ENCODE measurements around the gene PTPRE. TPM values are rescaled to one million over a fixed set of nuclear protein-coding genes. Genes with fewer than 3 reads are reported as not detected.

The PTPRE gene
- polyA plus RNA-seq, 1 donor from 2014 or later, result 4.1 TPM

GRCh38 chr10:128040681-128041080 is 133.8 kb downstream of the PTPRE start:
- Histone ChIP-seq H3K9ac (ENCODE audit: low read length) (no peak overlapping the region), H4K20me1 (ENCODE audit: insufficient read depth) (no peaks in the 10 kb centered on the region), H3K27me3 (ENCODE audit: insufficient read depth, low read depth, low read length) (no peaks in the 10 kb centered on the region), H3K27ac (ENCODE audit: low read length) (no peak overlapping the region), H3K36me3 (ENCODE audit: insufficient read depth, low read length) (no peaks in the 10 kb centered on the region), H3K4me2 (ENCODE audit: low read length) (no peak overlapping the region), H3K9me3 (ENCODE audit: low read length) (no peaks in the 10 kb centered on the region), H2AFZ (ENCODE audit: low read depth, low read length) (no peak overlapping the region), H3K4me3 (ENCODE audit: low read length) (no peak overlapping the region), H3K9me2 (ENCODE audit: insufficient read depth, low read length) (no peaks in the 10 kb centered on the region), H3K79me2 (replicated peaks; ENCODE audit: insufficient read depth, low read length) (no peaks in the 10 kb centered on the region), H3F3A (ENCODE audit: insufficient read depth, low read length, poor library complexity, severe bottlenecking) (no peaks in the 10 kb centered on the region)
- no peak for TF ChIP-seq SMC3 (conservative IDR thresholded peaks at IDR 0.05; ENCODE audit: poor library complexity)
- no peak for TF ChIP-seq POLR2AphosphoS5 (IDR thresholded peaks at IDR 0.05)
- TF ChIP-seq EP300 (conservative IDR thresholded peaks at IDR 0.05; ENCODE audit: poor library complexity, severe bottlenecking), result no peak
- no peak for TF ChIP-seq CTCF (IDR thresholded peaks at IDR 0.05; ENCODE audit: poor library complexity, severe bottlenecking)
- TF ChIP-seq TAF1 (IDR thresholded peaks at IDR 0.05; ENCODE audit: low read depth), result no peak
- TF ChIP-seq RAD21 (conservative IDR thresholded peaks at IDR 0.05), result no peak
- no peak for TF ChIP-seq EZH2 (IDR thresholded peaks at IDR 0.05; ENCODE audit: borderline replicate concordance, insufficient read depth, low read length, poor library complexity, severe bottlenecking)
- TF ChIP-seq MXI1 (conservative IDR thresholded peaks at IDR 0.05; ENCODE audit: poor library complexity, severe bottlenecking), result no peak
- TF ChIP-seq REST (IDR thresholded peaks at IDR 0.05; ENCODE audit: borderline replicate concordance), result no peak

GRCh38 chr10:128042131-128042610 is 135.3 kb downstream of the PTPRE start:
- Histone ChIP-seq H3K4me3 (ENCODE audit: low read length) (no peak overlapping the region), H2AFZ (ENCODE audit: low read depth, low read length) (no peak overlapping the region), H3K9me2 (ENCODE audit: insufficient read depth, low read length) (no peaks in the 10 kb centered on the region), H3K27ac (ENCODE audit: low read length) (no peak overlapping the region), H3K9ac (ENCODE audit: low read length) (no peak overlapping the region), H3K27me3 (ENCODE audit: insufficient read depth, low read depth, low read length) (no peaks in the 10 kb centered on the region), H3F3A (ENCODE audit: insufficient read depth, low read length, poor library complexity, severe bottlenecking) (no peaks in the 10 kb centered on the region), H3K4me2 (ENCODE audit: low read length) (no peak overlapping the region), H3K9me3 (ENCODE audit: low read length) (no peaks in the 10 kb centered on the region), H3K36me3 (ENCODE audit: insufficient read depth, low read length) (no peaks in the 10 kb centered on the region), H3K79me2 (replicated peaks; ENCODE audit: insufficient read depth, low read length) (no peaks in the 10 kb centered on the region), H4K20me1 (ENCODE audit: insufficient read depth) (no peaks in the 10 kb centered on the region)
- TF ChIP-seq EZH2 (IDR thresholded peaks at IDR 0.05; ENCODE audit: borderline replicate concordance, insufficient read depth, low read length, poor library complexity, severe bottlenecking), result no peak

Data from neural cell (in vitro differentiated cells).